GM19025 (cell line): ENCODE results near the gene CD300C.
"Not testable (repeated sequence)": the region's sequence is repeated elsewhere in the genome, so short reads cannot be mapped to it uniquely, and the experiment has no call there.

ENCODE experiments used
- ATAC-seq: cut with Tn5 transposase; IDR thresholded peaks from one replicate; pipeline ENCODE4 v1.9.1; 2021; ENCODE audit warnings: mild to moderate bottlenecking, low read depth, moderate library complexity; ENCODE audit not compliant: unreplicated experiment

The CD300C gene

DNA sequence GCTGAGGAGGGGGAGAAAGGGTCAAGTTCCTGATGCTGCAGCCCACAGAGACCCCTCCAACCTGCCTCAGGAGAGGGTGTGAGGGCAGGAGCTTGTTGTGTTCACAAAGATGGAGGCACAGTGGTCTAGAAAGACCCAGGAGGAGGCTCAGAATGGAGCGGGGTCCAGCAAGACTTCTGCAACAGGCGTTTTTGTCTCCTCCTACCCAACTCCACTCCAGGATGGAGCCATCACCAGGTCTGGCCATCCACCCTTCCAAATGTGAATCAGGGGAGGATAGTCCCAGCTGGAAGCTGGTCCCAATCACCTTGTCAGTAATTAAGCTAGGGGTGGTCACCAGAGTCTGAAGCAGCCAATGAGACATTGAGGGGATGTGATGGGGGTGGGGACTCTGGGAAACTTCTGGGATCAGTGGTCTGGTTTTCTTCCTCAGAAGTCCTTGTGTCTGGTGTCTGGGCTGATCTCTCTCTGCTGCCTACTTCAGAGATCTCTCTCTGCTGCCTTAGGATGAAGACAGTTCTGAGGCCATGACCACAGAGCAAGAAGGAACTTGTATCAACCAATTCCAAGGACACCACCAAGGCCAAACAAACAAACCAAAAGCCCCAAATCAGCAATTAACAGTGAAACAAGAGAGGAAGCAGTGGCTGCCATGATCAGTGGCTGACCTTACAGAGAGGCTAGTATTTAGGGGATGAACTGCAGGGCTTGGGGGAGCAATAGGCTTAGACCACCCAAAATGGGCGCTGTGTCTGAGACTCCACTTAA, 29.2 kb downstream of the CD300C start:
- ATAC-seq, result no peak

DNA sequence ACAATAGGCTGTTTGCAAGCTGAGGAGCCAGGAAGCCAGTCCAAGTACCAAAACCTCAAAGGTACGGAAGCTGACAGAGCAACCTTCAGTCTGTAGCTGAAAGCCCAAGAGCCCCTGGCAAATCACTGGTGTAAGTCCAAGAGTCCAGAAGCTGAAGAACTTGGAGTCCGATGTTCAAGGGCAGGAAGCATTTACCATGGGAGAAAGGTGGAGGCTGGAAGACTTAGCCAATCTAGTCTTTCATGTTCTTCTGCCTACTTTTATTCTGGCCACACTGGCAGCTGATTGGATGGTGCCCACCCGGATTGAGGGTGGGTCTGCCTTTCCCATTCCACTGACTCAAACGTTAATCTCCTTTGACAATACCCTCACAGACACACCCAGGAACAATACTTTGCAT, 30.0 kb downstream of the CD300C start:
- ATAC-seq, result no peak

DNA sequence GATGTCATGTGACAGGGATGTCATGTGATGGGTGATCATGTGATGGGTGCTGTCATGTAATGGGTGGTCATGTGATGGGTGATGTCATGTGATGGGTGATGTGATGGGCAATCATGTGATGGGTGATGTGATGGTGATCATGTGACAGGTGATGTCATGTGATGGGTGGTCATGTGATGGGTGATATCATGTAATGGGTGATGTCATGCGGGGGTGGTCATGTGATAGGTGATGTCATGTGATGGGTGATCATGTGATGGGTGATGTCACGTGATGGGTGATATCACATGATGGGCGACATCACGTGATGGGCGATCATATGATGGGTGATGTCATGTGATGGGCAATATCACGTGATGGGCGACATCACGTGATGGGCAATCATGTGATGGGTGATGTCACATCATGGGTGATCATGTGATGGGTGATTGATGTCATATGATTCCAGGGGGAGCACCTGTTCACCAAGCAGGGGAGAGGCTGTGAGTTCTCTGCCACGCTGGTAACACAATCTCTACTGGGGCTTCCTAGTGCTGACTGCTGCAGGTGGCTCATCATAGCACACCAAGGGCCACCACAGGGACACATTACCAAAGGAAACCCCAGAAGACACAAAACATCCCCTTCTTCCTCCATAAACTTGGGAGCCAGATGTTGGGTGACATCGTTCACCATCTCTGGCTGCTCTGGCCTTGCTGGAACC, 31.1 kb downstream of the CD300C start:
- no peak for ATAC-seq

DNA sequence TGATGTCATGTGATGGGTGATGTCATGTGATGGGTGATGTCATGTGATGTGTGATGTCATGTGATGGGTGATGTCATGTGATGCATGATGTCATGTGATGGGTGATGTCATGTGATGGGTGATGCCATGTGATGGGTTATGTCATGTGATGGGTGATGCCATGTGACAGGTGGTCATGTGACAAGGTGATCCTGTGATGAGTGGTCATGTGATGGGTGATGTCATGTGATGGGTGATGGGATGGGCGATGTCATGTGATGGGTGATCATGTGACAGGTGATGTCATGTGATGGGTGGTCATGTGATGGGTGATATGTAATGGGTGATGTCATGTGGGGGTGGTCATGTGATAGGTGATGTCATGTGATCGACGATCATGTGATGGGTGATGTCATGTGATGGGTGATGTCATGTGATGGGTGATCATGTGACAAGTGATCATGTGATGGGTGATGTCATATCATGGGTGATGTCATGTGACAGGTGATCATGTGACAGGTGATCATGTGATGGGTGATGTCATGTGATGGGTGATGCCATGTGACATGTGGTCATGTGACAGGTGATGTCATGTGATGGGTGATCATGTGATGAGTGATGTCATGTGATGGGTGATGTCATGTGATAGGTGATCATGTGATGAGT, 31.8 kb downstream of the CD300C start:
- ATAC-seq, result no peak

DNA sequence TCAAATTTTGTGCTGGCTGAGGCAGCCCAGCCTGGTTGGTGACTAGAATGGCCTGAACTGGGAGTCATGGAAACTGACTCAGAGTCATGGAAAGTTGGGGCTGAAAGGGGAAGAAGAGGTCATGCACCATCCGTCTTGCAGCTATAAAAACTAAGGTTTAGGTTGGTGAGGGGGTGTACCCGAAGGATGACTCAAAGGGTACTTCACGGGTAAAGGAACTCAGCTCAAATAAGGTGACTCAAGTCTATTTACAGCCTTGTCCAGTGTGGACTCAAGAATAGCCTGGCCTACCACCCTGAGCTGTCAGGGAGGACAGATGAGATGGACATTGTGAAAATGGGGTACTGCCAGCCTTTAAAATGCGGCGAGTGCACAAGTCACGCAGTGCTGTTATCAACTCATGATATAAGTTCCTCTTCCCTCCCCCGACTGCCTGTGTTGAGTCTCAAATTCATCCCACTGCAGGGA, 33.3 kb downstream of the CD300C start:
- ATAC-seq, result no peak

DNA sequence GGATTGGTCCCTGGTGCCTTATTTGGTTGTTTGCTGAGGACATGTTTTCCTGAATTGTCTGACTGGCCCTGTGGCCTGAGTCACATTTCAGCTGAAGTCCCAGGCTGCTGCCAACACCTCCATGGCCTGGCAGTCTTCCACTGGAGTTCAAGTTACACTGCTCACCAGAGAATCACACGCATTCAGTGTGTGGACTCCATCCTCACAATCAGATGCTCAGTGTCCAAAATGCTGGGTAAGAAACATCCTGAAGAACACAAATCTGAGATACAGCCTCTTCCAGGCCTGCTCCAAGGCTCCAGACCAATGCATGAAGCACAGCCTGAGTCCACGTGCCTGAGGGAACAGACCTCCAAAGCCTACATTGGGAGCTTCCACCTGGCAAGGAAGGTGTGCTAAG, 33.9 kb downstream of the CD300C start:
- ATAC-seq, result no peak

DNA sequence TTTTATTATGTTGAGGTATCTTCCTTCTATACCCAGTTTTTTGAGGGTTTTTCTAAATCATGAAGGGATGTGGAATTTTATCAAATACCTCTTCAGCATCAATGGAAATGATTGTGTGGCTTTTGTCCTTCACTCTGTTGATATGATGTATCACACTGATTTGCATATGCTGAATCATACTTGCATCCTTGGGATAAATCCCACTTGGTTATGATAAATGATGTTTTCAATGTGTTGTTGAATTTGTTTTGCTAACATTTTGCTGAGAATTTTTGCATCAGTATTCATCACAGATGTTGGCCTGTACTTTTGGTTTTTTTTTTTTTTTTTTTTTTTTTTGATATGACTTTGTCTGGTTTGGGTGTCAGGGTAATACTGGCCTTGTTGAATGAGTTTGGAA, 37.8 kb downstream of the CD300C start:
- no peak for ATAC-seq

DNA sequence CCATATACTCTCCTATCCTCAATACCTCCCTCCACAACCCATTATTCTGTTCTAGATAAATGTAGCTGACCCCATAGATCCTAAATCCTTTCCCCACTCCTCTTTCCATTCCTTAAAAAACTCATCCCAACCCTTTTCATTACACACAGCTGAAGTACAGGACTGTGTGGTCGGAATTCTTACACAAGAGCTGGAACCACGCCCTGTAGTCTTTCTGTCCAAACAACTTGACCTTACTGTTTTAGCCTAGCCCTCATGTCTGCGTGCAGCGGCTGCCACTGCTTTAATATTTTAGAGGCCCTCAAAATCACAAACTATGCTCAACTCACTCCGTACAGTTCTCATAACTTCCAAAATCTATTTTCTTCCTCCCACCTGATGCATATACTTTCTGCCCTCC, 42.0 kb downstream of the CD300C start:
- ATAC-seq, result not testable (repeated sequence)

DNA sequence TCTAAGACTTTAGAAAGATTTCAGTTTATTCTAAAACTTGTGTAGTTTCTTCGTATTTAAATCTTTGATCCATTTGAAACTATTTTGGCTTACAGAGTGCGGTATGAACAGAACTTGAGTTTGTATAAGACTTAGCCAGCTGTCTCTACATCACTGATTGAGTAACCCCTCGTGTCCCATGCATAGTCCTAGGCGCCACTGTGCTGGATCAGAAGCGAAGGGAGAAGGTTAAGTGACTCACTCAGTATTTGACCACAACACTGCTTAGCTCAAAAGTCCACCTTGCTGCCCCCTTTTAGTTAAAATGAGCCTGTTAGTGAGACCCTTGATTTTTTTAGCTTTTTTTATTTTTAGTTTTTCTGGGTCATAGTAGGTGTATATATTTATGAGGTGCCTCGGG, 43.1 kb downstream of the CD300C start:
- ATAC-seq, result no peak

DNA sequence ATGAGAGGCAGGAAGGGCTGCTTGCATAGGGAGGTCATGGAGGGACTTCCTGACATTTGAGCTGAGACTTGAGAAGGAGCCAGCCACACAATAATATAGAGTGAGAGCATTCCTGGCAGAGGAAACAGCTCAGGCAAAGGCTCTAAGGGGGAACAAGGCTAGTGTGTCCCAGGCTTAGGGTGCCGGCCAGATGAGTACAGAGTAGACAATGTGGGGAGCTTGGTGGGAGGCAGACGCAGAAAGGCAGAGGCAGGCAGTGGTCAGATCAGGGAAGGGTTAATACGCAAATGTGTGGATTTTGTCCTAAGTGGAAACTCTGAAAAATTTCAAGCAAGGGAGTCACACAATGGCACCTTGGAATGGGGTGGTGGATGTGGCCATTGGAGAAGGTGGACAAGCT, 45.9 kb downstream of the CD300C start:
- no peak for ATAC-seq

DNA sequence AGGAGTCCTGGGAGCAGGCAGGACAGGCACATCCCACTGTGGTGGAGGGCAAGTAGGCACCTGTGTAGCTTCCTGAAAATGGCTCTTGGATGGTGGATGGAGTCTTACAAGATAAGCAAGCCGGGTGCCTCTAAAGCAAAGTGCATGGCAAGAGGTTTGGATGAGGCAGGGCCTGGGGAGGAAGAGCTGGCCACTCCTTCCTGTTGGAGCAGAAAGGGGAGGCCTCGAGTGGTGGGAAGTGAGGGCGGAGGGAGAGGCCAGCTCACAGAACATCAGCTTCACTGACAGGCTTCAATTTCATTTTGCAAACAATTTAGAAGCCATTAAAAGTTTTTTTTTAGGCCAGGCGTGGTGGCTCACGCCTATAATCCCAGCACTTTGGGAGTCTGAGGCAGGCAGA, 48.4 kb downstream of the CD300C start:
- no peak for ATAC-seq

DNA sequence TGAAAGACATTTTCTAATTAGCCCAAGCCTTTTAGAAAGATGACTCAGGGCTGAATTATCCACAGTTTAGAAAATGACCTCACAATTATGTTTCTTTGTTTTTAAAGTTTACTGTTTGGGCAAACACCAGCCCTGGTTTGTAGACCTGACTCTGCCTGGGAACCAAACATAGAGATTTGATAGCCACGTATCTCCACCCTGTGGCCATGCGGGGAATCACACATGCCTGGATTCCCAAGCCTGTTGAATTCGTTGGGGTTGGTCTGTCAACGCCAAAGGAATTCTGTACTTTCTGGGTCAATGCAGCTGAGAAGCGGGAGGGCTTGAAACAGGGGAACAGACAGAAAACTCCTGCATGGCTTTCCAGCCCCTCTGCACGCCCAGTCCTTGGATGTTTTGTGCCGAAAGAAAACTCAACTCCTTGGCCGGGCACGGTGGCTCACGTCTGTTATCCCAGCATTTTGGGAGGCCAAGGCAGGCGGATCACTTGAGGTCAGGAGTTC, 52.5 kb downstream of the CD300C start:
- ATAC-seq, result no peak

DNA sequence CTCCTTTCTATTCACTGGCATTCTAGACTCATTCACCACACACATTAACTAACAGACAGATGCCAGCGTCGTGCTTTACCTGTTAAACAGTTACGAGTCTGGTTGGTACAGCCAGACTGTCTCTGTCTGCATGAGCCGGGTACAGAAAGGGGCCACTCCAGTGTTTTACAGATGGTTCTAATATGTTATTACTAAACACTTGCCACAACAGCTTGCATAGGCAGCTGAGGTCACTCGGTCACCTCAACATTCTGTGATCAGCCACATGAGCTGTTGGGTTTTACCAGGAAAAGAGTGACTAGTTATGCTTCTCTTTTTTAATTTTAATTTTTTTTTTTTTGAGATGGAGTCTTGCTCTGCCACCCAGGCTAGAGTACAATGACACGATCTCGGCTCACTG, 54.3 kb downstream of the CD300C start:
- no peak for ATAC-seq
